Transverse colon (tissue), 4 donors: ENCODE results near the gene CHTF18.

Experiments used
- CTCF ChIP-seq, 5 experiments: fragments of 200-600 bp in 3 of 5; fragments of 450-650 bp in 2 of 5; sonication (generic) in 3 of 5; IDR thresholded peaks; 1 replicate in 2 of 5; 2 replicates in 3 of 5; pipeline ENCODE4 v1.5.1; 2016 to 2017; ENCODE audit warnings: antibody characterized with exemption in 5 of 5, inconsistent platforms in 3 of 5, mild to moderate bottlenecking in 2 of 5, moderate library complexity in 1 of 5
- EP300 ChIP-seq: sonication (generic); formaldehyde crosslinking; IDR thresholded peaks from one replicate; pipeline ENCODE4 v1.6.1; 2017; ENCODE audit warnings: antibody characterized with exemption, low read depth
- POLR2A ChIP-seq: fragments of 450-650 bp; IDR thresholded peaks from one replicate; pipeline ENCODE4 v1.6.1; 2016; ENCODE audit warnings: antibody characterized with exemption, mild to moderate bottlenecking, moderate library complexity
- POLR2AphosphoS5 ChIP-seq, 3 donors: sonication (generic); formaldehyde crosslinking; IDR thresholded peaks; one replicate each; pipeline ENCODE4 v1.6.1; 2016; ENCODE audit warnings: antibody characterized with exemption in 3 of 3

- TF ChIP-seq CTCF (IDR thresholded peaks at IDR 0.05) (no peak), POLR2A (no peak), EP300 (no peak), POLR2AphosphoS5 (IDR thresholded peaks at IDR 0.05) (no peak)
Observed at GRCh38 chr16:764848-765487, 23.5 kb upstream of the CHTF18 start.
